ENCODE results near the gene KRTAP5-3. TPM values are rescaled to one million over a fixed set of nuclear protein-coding genes. Genes with fewer than 3 reads are reported as not detected.

KRTAP5-3 gene
- polyA plus RNA-seq, 2 of the 4 experiments (the other 2 are of a cell fraction), result not detected

DNA sequence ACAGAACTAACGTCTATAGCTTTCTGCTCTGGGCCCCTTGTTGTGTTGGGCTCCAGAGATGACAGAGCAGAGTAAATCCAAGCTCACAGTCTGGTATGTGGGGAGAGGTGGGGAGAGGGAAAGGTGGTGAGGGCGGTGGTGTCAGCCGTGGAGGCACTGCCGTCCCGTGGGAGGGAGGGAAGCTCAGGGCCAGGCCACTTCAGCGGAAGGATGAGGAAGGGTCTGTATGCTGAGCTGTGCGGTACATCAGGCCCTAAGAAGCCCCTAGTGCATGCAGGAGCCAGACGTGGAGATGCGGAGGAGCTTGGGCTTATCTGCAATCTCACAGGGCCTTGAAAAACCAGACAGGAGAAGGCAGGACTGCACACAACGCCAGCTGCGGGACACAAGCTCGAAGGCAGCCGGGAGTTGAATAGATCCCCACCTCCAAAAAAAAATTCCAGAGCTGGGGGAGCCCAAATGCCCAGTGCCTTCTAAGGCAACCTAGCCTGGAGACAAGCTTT is 22.9 kb upstream of the KRTAP5-3 start:
- Histone ChIP-seq H3K4me3 (no peak overlapping the region), H3K9me3 (no peaks in the 10 kb centered on the region), H3K4me1 (no peaks in the 10 kb centered on the region), H3K27ac (no peak overlapping the region), H3K4me2 (no peak overlapping the region)
- FAIRE-seq (no peak), ATAC-seq (no peak), DNase-seq (ENCODE audit: low read depth in 1 of 2, low spot score in 1 of 2) (no peak)
- ChIA-PET POLR2A (no interaction called here), CTCF (interaction anchor here (1.1 to 6.9 kb wide), 10 partner anchors 9 to 251 kb away, joined by 3 to 47 read pairs (median 7); partner anchors contain the start of genes DUSP8 and KRTAP5-2)
- no peak for TF ChIP-seq EHMT2 (IDR thresholded peaks at IDR 0.05; ENCODE audit: low read depth)
- TF ChIP-seq, protein P1, sequence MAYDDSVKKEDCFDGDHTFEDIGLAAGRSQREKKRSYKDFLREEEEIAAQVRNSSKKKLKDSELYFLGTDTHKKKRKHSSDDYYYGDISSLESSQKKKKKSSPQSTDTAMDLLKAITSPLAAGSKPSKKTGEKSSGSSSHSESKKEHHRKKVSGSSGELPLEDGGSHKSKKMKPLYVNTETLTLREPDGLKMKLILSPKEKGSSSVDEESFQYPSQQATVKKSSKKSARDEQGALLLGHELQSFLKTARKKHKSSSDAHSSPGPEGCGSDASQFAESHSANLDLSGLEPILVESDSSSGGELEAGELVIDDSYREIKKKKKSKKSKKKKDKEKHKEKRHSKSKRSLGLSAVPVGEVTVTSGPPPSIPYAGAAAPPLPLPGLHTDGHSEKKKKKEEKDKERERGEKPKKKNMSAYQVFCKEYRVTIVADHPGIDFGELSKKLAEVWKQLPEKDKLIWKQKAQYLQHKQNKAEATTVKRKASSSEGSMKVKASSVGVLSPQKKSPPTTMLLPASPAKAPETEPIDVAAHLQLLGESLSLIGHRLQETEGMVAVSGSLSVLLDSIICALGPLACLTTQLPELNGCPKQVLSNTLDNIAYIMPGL (CRISPR knock-in tag; IDR thresholded peaks at IDR 0.05; ENCODE audit: borderline replicate concordance), result no peak
- no peak for TF ChIP-seq ZSCAN20 (CRISPR knock-in tag; IDR thresholded peaks at IDR 0.05)
- TF ChIP-seq NR3C1 (IDR thresholded peaks at IDR 0.05), result no peak
- no peak for TF ChIP-seq MAFK (IDR thresholded peaks at IDR 0.05; ENCODE audit: partially characterized antibody)
- TF ChIP-seq HOXA7 (CRISPR knock-in tag; IDR thresholded peaks at IDR 0.05), result no peak
- no peak for TF ChIP-seq CBX8 (IDR thresholded peaks at IDR 0.05)
- no peak for TF ChIP-seq RNF2 (IDR thresholded peaks at IDR 0.05; ENCODE audit: borderline replicate concordance, low read depth)
- no peak for TF ChIP-seq ELK1 (IDR thresholded peaks at IDR 0.05; ENCODE audit: low read depth, low read length)
- no peak for TF ChIP-seq HOXB5 (CRISPR knock-in tag; IDR thresholded peaks at IDR 0.05)
- no peak for TF ChIP-seq NPAS2 (CRISPR knock-in tag; IDR thresholded peaks at IDR 0.05; ENCODE audit: borderline replicate concordance)
- TF ChIP-seq RAD21 (conservative IDR thresholded peaks at IDR 0.05 in 1 of 2, IDR thresholded peaks at IDR 0.05 in 1 of 2), result no peak
- no peak for TF ChIP-seq E2F6 (IDR thresholded peaks at IDR 0.05; ENCODE audit: borderline replicate concordance, low read depth)
- TF ChIP-seq FOSL2 (IDR thresholded peaks at IDR 0.05), result no peak
- TF ChIP-seq FOSL2 (CRISPR knock-in tag; IDR thresholded peaks at IDR 0.05), result no peak
- WGBS (ENCODE audit: missing lambda C conversion rate), result 47% methylated on average over 13 of the region's 13 CpGs

DNA sequence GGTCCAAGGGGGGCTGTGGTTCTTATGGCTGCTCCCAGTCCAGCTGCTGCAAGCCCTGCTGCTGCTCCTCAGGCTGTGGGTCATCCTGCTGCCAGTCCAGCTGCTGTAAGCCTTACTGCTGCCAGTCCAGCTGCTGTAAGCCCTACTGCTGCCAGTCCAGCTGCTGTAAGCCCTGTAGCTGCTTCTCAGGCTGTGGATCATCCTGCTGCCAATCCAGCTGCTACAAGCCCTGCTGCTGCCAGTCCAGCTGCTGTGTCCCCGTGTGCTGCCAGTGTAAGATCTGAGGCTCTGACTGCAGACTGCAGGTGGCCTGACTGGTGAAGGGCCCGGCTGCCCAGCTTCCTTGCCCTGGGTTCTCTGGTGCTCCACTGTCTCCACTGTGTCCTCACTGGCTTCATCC is 22.0 kb upstream of the KRTAP5-3 start:
- no peak for ATAC-seq
- DNase-seq (ENCODE audit: low read depth in 1 of 2, low spot score in 1 of 2), result no peak
- CTCF ChIA-PET, result interaction anchor here (0.6 to 6.9 kb wide), 8 partner anchors 10 to 521 kb away, joined by 4 to 47 read pairs (median 7); partner anchors contain the start of gene DUSP8
- WGBS (ENCODE audit: missing lambda C conversion rate), result 33% methylated on average over 2 of the region's 2 CpGs
- POLR2A ChIA-PET, result interaction anchor here (0.7 kb wide), 1 partner anchor 525 kb away, joined by 5 read pairs; no protein-coding TSS in a partner anchor
- Histone ChIP-seq H3K9me3 (no peaks in the 10 kb centered on the region), H3K27ac (no peak overlapping the region), H3K4me1 (no peaks in the 10 kb centered on the region), H3K4me2 (no peak overlapping the region), H3K4me3 (no peak overlapping the region)
- TF ChIP-seq ZNF302 (CRISPR knock-in tag; IDR thresholded peaks at IDR 0.05) (no peak), FOSB (CRISPR knock-in tag; IDR thresholded peaks at IDR 0.05) (no peak), HOXA7 (CRISPR knock-in tag; IDR thresholded peaks at IDR 0.05) (no peak), NFE2L2 (conservative IDR thresholded peaks at IDR 0.05; ENCODE audit: low read length) (no peak), HOXB13 (CRISPR knock-in tag; IDR thresholded peaks at IDR 0.05; ENCODE audit: low read depth) (no peak), MAX (IDR thresholded peaks at IDR 0.05) (no peak), RFX5 (IDR thresholded peaks at IDR 0.05) (no peak), FOXS1 (CRISPR knock-in tag; IDR thresholded peaks at IDR 0.05) (no peak)
- TF ChIP-seq, protein P1 (CRISPR knock-in tag; IDR thresholded peaks at IDR 0.05; ENCODE audit: borderline replicate concordance), result no peak
- TF ChIP-seq, protein P2, sequence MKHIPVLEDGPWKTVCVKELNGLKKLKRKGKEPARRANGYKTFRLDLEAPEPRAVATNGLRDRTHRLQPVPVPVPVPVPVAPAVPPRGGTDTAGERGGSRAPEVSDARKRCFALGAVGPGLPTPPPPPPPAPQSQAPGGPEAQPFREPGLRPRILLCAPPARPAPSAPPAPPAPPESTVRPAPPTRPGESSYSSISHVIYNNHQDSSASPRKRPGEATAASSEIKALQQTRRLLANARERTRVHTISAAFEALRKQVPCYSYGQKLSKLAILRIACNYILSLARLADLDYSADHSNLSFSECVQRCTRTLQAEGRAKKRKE (CRISPR knock-in tag; IDR thresholded peaks at IDR 0.05; ENCODE audit: low read depth), result no peak
- FAIRE-seq, result no peak

All from A549 (cell line).